H9 (cell line): Measurements from ENCODE around the gene DKKL1. TPM values are rescaled to one million over a fixed set of nuclear protein-coding genes. Genes with fewer than 3 reads are reported as not detected.

Source experiments
- DNase-seq: peaks from one replicate; pipeline ENCODE4 v3.0.0-alpha.2; 2017
- H2AFZ ChIP-seq: one replicate; pipeline ENCODE4 v1.6.1; 2013; ENCODE audit warnings: mild to moderate bottlenecking, low read length, control low read depth, moderate library complexity
- H2AK5ac ChIP-seq: 2 replicates; pipeline ENCODE4 v1.6.1; 2013; ENCODE audit warnings: low read length, control low read depth, mixed read lengths; ENCODE audit not compliant: insufficient read length
- H2BK120ac ChIP-seq: one replicate; pipeline ENCODE4 v1.6.1; 2013; ENCODE audit warnings: low read depth, mild to moderate bottlenecking, low read length, control low read depth, inconsistent platforms; ENCODE audit not compliant: poor library complexity, severe bottlenecking
- H2BK12ac ChIP-seq: 2 replicates; pipeline ENCODE4 v1.6.1; 2013; ENCODE audit warnings: low read length, control low read depth, mixed read lengths, low read depth; ENCODE audit not compliant: insufficient read length
- H2BK15ac ChIP-seq: 2 replicates; pipeline ENCODE4 v1.6.1; 2013; ENCODE audit warnings: low read depth, low read length, control low read depth
- H2BK20ac ChIP-seq: one replicate; pipeline ENCODE4 v1.6.1; 2013; ENCODE audit warnings: low read depth, mild to moderate bottlenecking, low read length, control low read depth, inconsistent platforms; ENCODE audit not compliant: poor library complexity, severe bottlenecking
- H2BK5ac ChIP-seq: 2 replicates; pipeline ENCODE4 v1.6.1; 2013; ENCODE audit warnings: low read length, control low read depth, mixed read lengths; ENCODE audit not compliant: insufficient read length
- H3K14ac ChIP-seq: 2 replicates; pipeline ENCODE4 v1.6.1; 2013; ENCODE audit warnings: low read length, control low read depth; ENCODE audit not compliant: insufficient read depth
- H3K18ac ChIP-seq: 2 replicates; pipeline ENCODE4 v1.6.1; 2013; ENCODE audit warnings: low read depth, mild to moderate bottlenecking, mixed read lengths, low read length, control low read depth; ENCODE audit not compliant: insufficient read length
- H3K23ac ChIP-seq: 2 replicates; pipeline ENCODE4 v1.6.1; 2013; ENCODE audit warnings: low read length, control low read depth, mixed read lengths, low read depth; ENCODE audit not compliant: insufficient read length
- H3K23me2 ChIP-seq: 2 replicates; pipeline ENCODE4 v1.6.1; 2013; ENCODE audit warnings: low read depth, mild to moderate bottlenecking, mixed read lengths, low read length, control low read depth; ENCODE audit not compliant: insufficient read length, poor library complexity, severe bottlenecking
- H3K27ac ChIP-seq: 2 replicates; pipeline ENCODE4 v1.5.1; 2013; ENCODE audit warnings: low read length, control low read depth, mixed read lengths, low read depth; ENCODE audit not compliant: insufficient read length
- H3K27me3 ChIP-seq: 2 replicates; pipeline ENCODE4 v1.6.1; 2013; ENCODE audit warnings: low read length, control low read depth, inconsistent platforms; ENCODE audit not compliant: insufficient read depth
- H3K4ac ChIP-seq: 2 replicates; pipeline ENCODE4 v1.6.1; 2013; ENCODE audit warnings: low read depth, mild to moderate bottlenecking, control low read depth, inconsistent platforms, low read length, moderate library complexity
- H3K4me1 ChIP-seq: 2 replicates; pipeline ENCODE4 v1.6.1; 2013; ENCODE audit warnings: low read length, control low read depth, inconsistent platforms; ENCODE audit not compliant: insufficient read depth
- H3K4me2 ChIP-seq: 2 replicates; pipeline ENCODE4 v1.6.1; 2013; ENCODE audit warnings: low read length, control low read depth, mixed read lengths; ENCODE audit not compliant: insufficient read length, insufficient read depth
- H3K56ac ChIP-seq: 2 replicates; pipeline ENCODE4 v1.6.1; 2013; ENCODE audit warnings: low read depth, mild to moderate bottlenecking, mixed read lengths, low read length, control low read depth; ENCODE audit not compliant: insufficient read length
- H3K79me1 ChIP-seq: 2 replicates; pipeline ENCODE4 v1.6.1; 2013; ENCODE audit warnings: low read depth, mild to moderate bottlenecking, moderate library complexity, low read length, control low read depth, inconsistent platforms; ENCODE audit not compliant: insufficient read depth, poor library complexity, severe bottlenecking
- H3K79me2 ChIP-seq: 2 replicates; pipeline ENCODE4 v1.6.1; 2013; ENCODE audit warnings: low read length, control low read depth, inconsistent platforms; ENCODE audit not compliant: insufficient read depth
- H3K9ac ChIP-seq: 2 replicates; pipeline ENCODE4 v1.6.1; 2013; ENCODE audit warnings: low read length, control low read depth, mixed read lengths; ENCODE audit not compliant: insufficient read length; ENCODE audit errors: extremely low read depth
- H3K9me3 ChIP-seq: one replicate; pipeline ENCODE4 v1.6.1; 2013; ENCODE audit warnings: low read depth, low read length, inconsistent platforms; ENCODE audit not compliant: control insufficient read depth
- H3T11ph ChIP-seq: one replicate; pipeline ENCODE4 v1.6.1; 2013; ENCODE audit warnings: mild to moderate bottlenecking, low read length, control low read depth, inconsistent platforms
- H4K20me1 ChIP-seq: one replicate; pipeline ENCODE4 v1.6.1; 2013; ENCODE audit not compliant: control insufficient read depth, insufficient read length, insufficient read depth
- H4K5ac ChIP-seq: 2 replicates; pipeline ENCODE4 v1.6.1; 2013; ENCODE audit warnings: low read depth, mild to moderate bottlenecking, mixed read lengths, low read length, control low read depth; ENCODE audit not compliant: insufficient read length
- H4K8ac ChIP-seq: replicated peaks from 2 replicates; pipeline ENCODE4 v1.6.1; 2013; ENCODE audit warnings: low read length, control low read depth, mixed read lengths, low read depth; ENCODE audit not compliant: insufficient read length
- H4K91ac ChIP-seq: 2 replicates; pipeline ENCODE4 v1.6.1; 2013; ENCODE audit warnings: low read depth, mild to moderate bottlenecking, moderate library complexity, mixed read lengths, low read length, control low read depth; ENCODE audit not compliant: insufficient read length
- H3K27ac Mint-ChIP-seq, 3 experiments: 2 replicates in 2 of 3; 3 replicates in 1 of 3; pipeline ENCODE4 v1.8.0; 2020 to 2021; ENCODE audit warnings: mixed read lengths in 3 of 3, mild to moderate bottlenecking in 1 of 3, moderate library complexity in 1 of 3
- H3K27me3 Mint-ChIP-seq: 2 replicates; pipeline ENCODE4 v1.8.0; 2021; ENCODE audit warnings: low read depth, mild to moderate bottlenecking, moderate library complexity, mixed read lengths
- H3K36me3 Mint-ChIP-seq, 3 experiments: 2 replicates in 2 of 3; 3 replicates in 1 of 3; pipeline ENCODE4 v1.8.0; 2020 to 2021; ENCODE audit warnings: low read depth in 3 of 3, mixed read lengths in 3 of 3; ENCODE audit not compliant: insufficient read depth in 1 of 3
- H3K4me1 Mint-ChIP-seq, 2 experiments: 2 replicates each; pipeline ENCODE4 v1.8.0; 2020; ENCODE audit warnings: mixed read lengths in 2 of 2
- H3K4me3 Mint-ChIP-seq, 2 experiments: 2 replicates in 1 of 2; 3 replicates in 1 of 2; pipeline ENCODE4 v1.8.0; 2020 to 2021; ENCODE audit warnings: mild to moderate bottlenecking in 2 of 2, mixed read lengths in 2 of 2, moderate library complexity in 1 of 2
- H3K9me3 Mint-ChIP-seq, 2 experiments: 2 replicates in 1 of 2; 3 replicates in 1 of 2; pipeline ENCODE4 v1.8.0; 2020; ENCODE audit warnings: mild to moderate bottlenecking in 2 of 2, mixed read lengths in 2 of 2, moderate library complexity in 1 of 2
- CTCF ChIP-seq: fragments of 200-600 bp; sonication (generic); conservative IDR thresholded peaks from 3 replicates; pipeline ENCODE4 v1.8.0; 2021; ENCODE audit warnings: antibody characterized with exemption, mild to moderate bottlenecking
- WGBS: extraction: QIAGEN DNeasy Blood & Tissue Kit; methylation state at CpG from one replicate; pipeline ENCODE4 v1.1.7; 2013; ENCODE audit warnings: missing lambda C conversion rate, low lambda C conversion rate, mixed read lengths; ENCODE audit not compliant: insufficient read length; ENCODE audit errors: extremely low coverage; 5-methylcytosine and 5-hydroxymethylcytosine counted together
- total RNA-seq: library from RNA; stranded (reverse); gene quantifications from 2 replicates; pipeline ENCODE4 v1.2.1, GENCODE V29; 2021

DKKL1 gene
- total RNA-seq, 1 experiment from 2014 or later: 3.5 TPM

GRCh38 chr19:49415102-49415809, 51.6 kb downstream of the DKKL1 start:
- Mint-ChIP-seq H3K36me3 (no peaks in the 10 kb centered on the region; a peak in 1 of 7 replicates), H3K27me3 (peaks cover 18% of the 10 kb centered on the region), H3K4me3 (no peak overlapping the region), H3K27ac (peak overlapping the region in 1 of 3 experiments; percentile 37; a peak in 2 of 7 replicates), H3K4me1 (peaks cover 54 to 69% of the 10 kb centered on the region in 2 experiments), H3K9me3 (no peaks in the 10 kb centered on the region; a peak in 1 of 5 replicates)
- no peaks in the 10 kb centered on the region for H3K4me1 ChIP-seq
- H3K9me3 ChIP-seq: no peaks in the 10 kb centered on the region
- DNase-seq: no peak
- no peak overlapping the region for H4K8ac ChIP-seq
- no peak overlapping the region for H3K4me2 ChIP-seq
- TF ChIP-seq CTCF: no peak
- no peaks in the 10 kb centered on the region for H3K79me1 ChIP-seq
- no peak overlapping the region for H3K9ac ChIP-seq
- no CpG with 5 or more reads among the region's 15 CpGs for WGBS
- no peak overlapping the region for H3T11ph ChIP-seq
- no peaks in the 10 kb centered on the region for H4K20me1 ChIP-seq
- peaks cover 5% of the 10 kb centered on the region for H3K23me2 ChIP-seq
- H3K14ac ChIP-seq: no peak overlapping the region
- H3K4ac ChIP-seq: no peak overlapping the region
- H2AFZ ChIP-seq: no peak overlapping the region
- H2BK5ac ChIP-seq: no peak overlapping the region
- H3K79me2 ChIP-seq: no peaks in the 10 kb centered on the region
- H2BK120ac ChIP-seq: no peak overlapping the region
- H3K27me3 ChIP-seq: no peaks in the 10 kb centered on the region
- no peak overlapping the region for H2BK12ac ChIP-seq
- H4K91ac ChIP-seq: no peak overlapping the region
- H3K23ac ChIP-seq: no peak overlapping the region
- H2BK20ac ChIP-seq: no peak overlapping the region
- H4K5ac ChIP-seq: no peak overlapping the region
- no peak overlapping the region for H3K27ac ChIP-seq
- no peak overlapping the region for H3K18ac ChIP-seq
- H2AK5ac ChIP-seq: no peak overlapping the region
- no peak overlapping the region for H3K56ac ChIP-seq
- no peak overlapping the region for H2BK15ac ChIP-seq
